Panc1 (cell line): ENCODE measurements around the gene OR52N1. TPM values are rescaled to one million over a fixed set of nuclear protein-coding genes. Genes with fewer than 3 reads are reported as not detected.

Experiments used
- total RNA-seq: library from RNA; stranded (reverse); gene quantifications from one replicate; pipeline ENCODE4 v1.2.1, GENCODE V29; 2021; ENCODE audit not compliant: unreplicated experiment

The OR52N1 gene
- total RNA-seq, 1 experiment from 2014 or later, result not detected

Other genes with a start within 250 kb of the OR52N1 start
- 0.15 TPM for gene OR52H1, start 242.7 kb downstream of the OR52N1 start, total RNA-seq
- not detected for gene OR52B6, start 210.4 kb downstream of the OR52N1 start, total RNA-seq
- 53.8 TPM for gene TRIM6, start 194.6 kb downstream of the OR52N1 start, total RNA-seq
- 1.5 TPM for gene TRIM34, start 166.3 kb downstream of the OR52N1 start, total RNA-seq
- 56.1 TPM for gene TRIM5, start 106.2 kb downstream of the OR52N1 start, total RNA-seq
- 1.4 TPM for gene TRIM22, start 101.5 kb downstream of the OR52N1 start, total RNA-seq
- gene OR56B1, start 54.8 kb downstream of the OR52N1 start, total RNA-seq, result not detected
- gene OR52N4, start 37.0 kb downstream of the OR52N1 start, total RNA-seq, result not detected
- not detected for gene OR52N5, start 7.9 kb downstream of the OR52N1 start, total RNA-seq
- gene OR52N2, start 17.7 kb upstream of the OR52N1 start, total RNA-seq, result not detected
- gene OR52E6, start 50.6 kb upstream of the OR52N1 start, total RNA-seq, result not detected
- not detected for gene OR52E8, start 66.4 kb upstream of the OR52N1 start, total RNA-seq
- not detected for gene OR52E4, start 89.4 kb upstream of the OR52N1 start, total RNA-seq
- gene OR52E5, start 101.9 kb upstream of the OR52N1 start, total RNA-seq, result not detected
- gene OR56A3, start 151.0 kb upstream of the OR52N1 start, total RNA-seq, result not detected
- gene OR56A5, start 177.2 kb upstream of the OR52N1 start, total RNA-seq, result not detected
- not detected for gene OR52L1, start 195.7 kb upstream of the OR52N1 start, total RNA-seq
- gene OR56A4, start 215.7 kb upstream of the OR52N1 start, total RNA-seq, result not detected
- gene OR56A1, start 239.5 kb upstream of the OR52N1 start, total RNA-seq, result not detected